HEK293 (cell line): ENCODE data around the gene TPI1.
A peak's percentile ranks its signal among the peaks of the same experiment; 100 is the strongest.

ENCODE experiments used
- BCL11B ChIP-seq: fragments of 450-650 bp; formaldehyde crosslinking; IDR thresholded peaks from 2 replicates; pipeline ENCODE4 v1.5.1; 2016; ENCODE audit warnings: low read depth, missing biosample characterization, missing genetic modification characterization
- ELK4 ChIP-seq: IDR thresholded peaks from 2 replicates; pipeline ENCODE4 v1.6.1; 2011; ENCODE audit warnings: mild to moderate bottlenecking, low read depth, low read length, borderline replicate concordance
- PRDM2 ChIP-seq: fragments of 450-650 bp; formaldehyde crosslinking; IDR thresholded peaks from 2 replicates; pipeline ENCODE4 v1.5.1; 2016; ENCODE audit warnings: missing biosample characterization, missing genetic modification characterization, borderline replicate concordance
- SCRT2 ChIP-seq: fragments of 450-650 bp; formaldehyde crosslinking; IDR thresholded peaks from 2 replicates; pipeline ENCODE4 v1.5.1; 2016; ENCODE audit warnings: missing biosample characterization, missing genetic modification characterization
- SP3 ChIP-seq: fragments of 450-650 bp; formaldehyde crosslinking; IDR thresholded peaks from 2 replicates; pipeline ENCODE4 v1.5.1; 2016; ENCODE audit warnings: missing biosample characterization, missing genetic modification characterization
- ZBTB11 ChIP-seq: fragments of 450-650 bp; formaldehyde crosslinking; conservative IDR thresholded peaks from 2 replicates; pipeline ENCODE4 v1.5.1; 2016; ENCODE audit warnings: low read depth, missing biosample characterization, missing genetic modification characterization
- ZBTB48 ChIP-seq: fragments of 450-650 bp; formaldehyde crosslinking; IDR thresholded peaks from 2 replicates; pipeline ENCODE4 v1.5.1; 2016; ENCODE audit warnings: missing biosample characterization, missing genetic modification characterization
- ZBTB8A ChIP-seq: fragments of 450-650 bp; formaldehyde crosslinking; IDR thresholded peaks from 2 replicates; pipeline ENCODE4 v1.5.1; 2016; ENCODE audit warnings: missing biosample characterization, missing genetic modification characterization
- ZNF10 ChIP-seq: fragments of 450-650 bp; formaldehyde crosslinking; IDR thresholded peaks from 2 replicates; pipeline ENCODE4 v1.5.1; 2017; ENCODE audit warnings: missing biosample characterization, missing genetic modification characterization
- ZNF138 ChIP-seq: fragments of 450-650 bp; formaldehyde crosslinking; IDR thresholded peaks from 2 replicates; pipeline ENCODE4 v1.5.1; 2016; ENCODE audit warnings: missing biosample characterization, missing genetic modification characterization, borderline replicate concordance
- ZNF157 ChIP-seq: fragments of 450-650 bp; formaldehyde crosslinking; IDR thresholded peaks from 2 replicates; pipeline ENCODE4 v1.5.1; 2016; ENCODE audit warnings: missing biosample characterization, missing genetic modification characterization
- ZNF2 ChIP-seq: fragments of 450-650 bp; formaldehyde crosslinking; IDR thresholded peaks from 2 replicates; pipeline ENCODE4 v1.5.1; 2016; ENCODE audit warnings: missing biosample characterization, missing genetic modification characterization
- ZNF266 ChIP-seq: fragments of 450-650 bp; formaldehyde crosslinking; IDR thresholded peaks from 2 replicates; pipeline ENCODE4 v1.5.1; 2016; ENCODE audit warnings: missing biosample characterization, missing genetic modification characterization, low read depth
- ZNF416 ChIP-seq: fragments of 450-650 bp; formaldehyde crosslinking; IDR thresholded peaks from 2 replicates; pipeline ENCODE4 v1.5.1; 2016; ENCODE audit warnings: missing biosample characterization, missing genetic modification characterization
- ZNF488 ChIP-seq: fragments of 450-650 bp; formaldehyde crosslinking; IDR thresholded peaks from 2 replicates; pipeline ENCODE4 v1.5.1; 2016; ENCODE audit warnings: missing biosample characterization, missing genetic modification characterization
- ZNF555 ChIP-seq: fragments of 450-650 bp; formaldehyde crosslinking; conservative IDR thresholded peaks from 2 replicates; pipeline ENCODE4 v1.5.1; 2017; ENCODE audit warnings: missing biosample characterization, mild to moderate bottlenecking, missing genetic modification characterization, inconsistent platforms
- ZNF585B ChIP-seq: fragments of 450-650 bp; formaldehyde crosslinking; IDR thresholded peaks from 2 replicates; pipeline ENCODE4 v1.5.1; 2016; ENCODE audit warnings: missing biosample characterization, missing genetic modification characterization
- ZNF768 ChIP-seq: fragments of 450-650 bp; formaldehyde crosslinking; IDR thresholded peaks from 2 replicates; pipeline ENCODE4 v1.5.1; 2018; ENCODE audit warnings: missing biosample characterization, mild to moderate bottlenecking, missing genetic modification characterization
- ZNF785 ChIP-seq: fragments of 450-650 bp; formaldehyde crosslinking; IDR thresholded peaks from 2 replicates; pipeline ENCODE4 v1.5.1; 2016; ENCODE audit warnings: missing biosample characterization, missing genetic modification characterization
- ZNF843 ChIP-seq: fragments of 450-650 bp; formaldehyde crosslinking; IDR thresholded peaks from 2 replicates; pipeline ENCODE4 v1.5.1; 2016; ENCODE audit warnings: missing biosample characterization, missing genetic modification characterization
- TF ChIP-seq, protein P1 (sequence below): fragments of 450-650 bp; formaldehyde crosslinking; IDR thresholded peaks from 2 replicates; pipeline ENCODE4 v1.5.1; 2016; ENCODE audit warnings: missing biosample characterization, missing genetic modification characterization
- TF ChIP-seq, protein P2 (sequence below): fragments of 450-650 bp; formaldehyde crosslinking; IDR thresholded peaks from 2 replicates; pipeline ENCODE4 v1.5.1; 2016; ENCODE audit warnings: missing biosample characterization, missing genetic modification characterization

The TPI1 gene

GRCh38 chr12:6914246-6914946, 47.1 kb downstream of the TPI1 start, which contains the start of gene ENO2 (continued):
- TF ChIP-seq ZNF488 (no peak), ZBTB8A (peak; percentile 98), ZNF138 (tag by site-specific recombination) (no peak), PRDM2 (tag by site-specific recombination) (peak; percentile 89; the same call in 1 of the 2 replicates), ZNF416 (tag by site-specific recombination) (no peak), ZBTB48 (peak; percentile 38; the same call in 1 of the 2 replicates), BCL11B (tag by site-specific recombination) (0 out of 2 replicates have a peak, but pooled peaks have one; percentile 44), ZNF266 (no peak), ZNF157 (tag by site-specific recombination) (no peak), ZNF785 (tag by site-specific recombination) (no peak), ELK4 (no peak), ZNF555 (no peak), SCRT2 (tag by site-specific recombination) (no peak), ZNF768 (tag by site-specific recombination) (no peak), ZNF585B (tag by site-specific recombination) (no peak), ZNF10 (tag by site-specific recombination) (0 out of 2 replicates have a peak, but pooled peaks have one; percentile 35), SP3 (0 out of 2 replicates have a peak, but pooled peaks have one; percentile 28), ZNF843 (tag by site-specific recombination) (0 out of 2 replicates have a peak, but pooled peaks have one; percentile 15), ZNF2 (tag by site-specific recombination) (peak; percentile 80), ZBTB11 (tag by site-specific recombination) (peak; percentile 88)
- TF ChIP-seq, protein P1, sequence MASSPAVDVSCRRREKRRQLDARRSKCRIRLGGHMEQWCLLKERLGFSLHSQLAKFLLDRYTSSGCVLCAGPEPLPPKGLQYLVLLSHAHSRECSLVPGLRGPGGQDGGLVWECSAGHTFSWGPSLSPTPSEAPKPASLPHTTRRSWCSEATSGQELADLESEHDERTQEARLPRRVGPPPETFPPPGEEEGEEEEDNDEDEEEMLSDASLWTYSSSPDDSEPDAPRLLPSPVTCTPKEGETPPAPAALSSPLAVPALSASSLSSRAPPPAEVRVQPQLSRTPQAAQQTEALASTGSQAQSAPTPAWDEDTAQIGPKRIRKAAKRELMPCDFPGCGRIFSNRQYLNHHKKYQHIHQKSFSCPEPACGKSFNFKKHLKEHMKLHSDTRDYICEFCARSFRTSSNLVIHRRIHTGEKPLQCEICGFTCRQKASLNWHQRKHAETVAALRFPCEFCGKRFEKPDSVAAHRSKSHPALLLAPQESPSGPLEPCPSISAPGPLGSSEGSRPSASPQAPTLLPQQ (tag by site-specific recombination) = peak; percentile 55; the same call in 1 of the 2 replicates
- TF ChIP-seq, protein P2, sequence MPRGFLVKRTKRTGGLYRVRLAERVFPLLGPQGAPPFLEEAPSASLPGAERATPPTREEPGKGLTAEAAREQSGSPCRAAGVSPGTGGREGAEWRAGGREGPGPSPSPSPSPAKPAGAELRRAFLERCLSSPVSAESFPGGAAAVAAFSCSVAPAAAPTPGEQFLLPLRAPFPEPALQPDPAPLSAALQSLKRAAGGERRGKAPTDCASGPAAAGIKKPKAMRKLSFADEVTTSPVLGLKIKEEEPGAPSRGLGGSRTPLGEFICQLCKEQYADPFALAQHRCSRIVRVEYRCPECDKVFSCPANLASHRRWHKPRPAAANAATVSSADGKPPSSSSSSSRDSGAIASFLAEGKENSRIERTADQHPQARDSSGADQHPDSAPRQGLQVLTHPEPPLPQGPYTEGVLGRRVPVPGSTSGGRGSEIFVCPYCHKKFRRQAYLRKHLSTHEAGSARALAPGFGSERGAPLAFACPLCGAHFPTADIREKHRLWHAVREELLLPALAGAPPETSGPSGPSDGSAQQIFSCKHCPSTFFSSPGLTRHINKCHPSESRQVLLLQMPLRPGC (tag by site-specific recombination) = no peak
